Immature natural killer cell (primary cell): ENCODE measurements around the gene ATP11A. TPM values are rescaled to one million over a fixed set of nuclear protein-coding genes. Genes with fewer than 3 reads are reported as not detected.

ENCODE experiments used
- DNase-seq, 3 donors: peaks; one replicate each; pipeline ENCODE4 v3.0.0; 2022; ENCODE audit warnings: mixed read lengths in 1 of 3
- H3K27ac Mint-ChIP-seq, 6 donors: one replicate each; pipeline ENCODE4 v1.8.0; 2020; ENCODE audit warnings: mixed read lengths in 6 of 6, mild to moderate bottlenecking in 5 of 6, inconsistent platforms in 4 of 6, moderate library complexity in 3 of 6
- H3K27me3 Mint-ChIP-seq, 3 donors: one replicate each; pipeline ENCODE4 v1.8.0; 2020 to 2021; ENCODE audit warnings: low read depth in 3 of 3, mild to moderate bottlenecking in 3 of 3, mixed read lengths in 3 of 3, moderate library complexity in 3 of 3, inconsistent platforms in 1 of 3
- H3K36me3 Mint-ChIP-seq, 3 donors: one replicate each; pipeline ENCODE4 v1.8.0; 2020; ENCODE audit warnings: mixed read lengths in 3 of 3, inconsistent platforms in 2 of 3, mild to moderate bottlenecking in 2 of 3
- H3K4me1 Mint-ChIP-seq, 2 donors: one replicate each; pipeline ENCODE4 v1.8.0; 2020; ENCODE audit warnings: inconsistent platforms in 2 of 2, mild to moderate bottlenecking in 2 of 2, mixed read lengths in 2 of 2, moderate library complexity in 1 of 2
- H3K4me3 Mint-ChIP-seq, 5 donors: one replicate each; pipeline ENCODE4 v1.8.0; 2020; ENCODE audit warnings: mild to moderate bottlenecking in 5 of 5, mixed read lengths in 5 of 5, inconsistent platforms in 3 of 5, moderate library complexity in 3 of 5
- H3K9me3 Mint-ChIP-seq, 6 donors: one replicate each; pipeline ENCODE4 v1.8.0; 2020; ENCODE audit warnings: mild to moderate bottlenecking in 6 of 6, mixed read lengths in 6 of 6, inconsistent platforms in 4 of 6, moderate library complexity in 3 of 6
- polyA plus RNA-seq, 3 donors: library from polyadenylated mRNA; unstranded; fragments of 300-500 nt; fragmentation: Illumina TruSeq; gene quantifications; one replicate each; pipeline ENCODE4 v1.2.3, GENCODE V29; 2021

ATP11A gene
- polyA plus RNA-seq, 3 donors from 2014 or later: 0.96 to 2.9 TPM; not detected in 1

DNA sequence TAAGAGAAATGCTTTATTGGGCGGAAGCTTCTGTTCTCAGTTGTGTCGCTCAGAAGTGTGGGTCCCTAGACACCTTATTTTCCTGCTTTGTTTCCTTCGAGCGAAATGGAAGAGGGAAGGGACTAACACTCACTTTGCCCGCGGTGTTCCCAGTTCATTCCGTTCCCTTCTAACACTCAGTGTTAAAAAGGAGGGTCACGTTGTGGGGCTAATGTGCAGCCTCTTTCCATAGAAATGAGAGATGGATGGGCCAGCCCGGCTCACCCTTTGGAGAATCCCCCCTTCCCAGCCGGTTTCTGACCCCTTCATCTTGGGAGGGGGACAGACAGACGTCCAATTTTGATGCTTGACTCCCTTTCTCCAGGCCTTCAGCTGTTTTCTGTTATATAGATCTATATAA is 2.3 kb downstream of the ATP11A start:
- peaks cover 39 to 47% of the 10 kb centered on the region in 2 donors for H3K4me1 Mint-ChIP-seq
- peaks cover 3 to 11% (median 3%) of the 10 kb centered on the region in 3 donors for H3K27me3 Mint-ChIP-seq
- DNase-seq: no peak
- H3K9me3 Mint-ChIP-seq: no peaks in the 10 kb centered on the region
- no peak overlapping the region for H3K27ac Mint-ChIP-seq
- peak overlapping the region; percentile 84 to 90 (median 86) for H3K4me3 Mint-ChIP-seq
- no peaks in the 10 kb centered on the region for H3K36me3 Mint-ChIP-seq

DNA sequence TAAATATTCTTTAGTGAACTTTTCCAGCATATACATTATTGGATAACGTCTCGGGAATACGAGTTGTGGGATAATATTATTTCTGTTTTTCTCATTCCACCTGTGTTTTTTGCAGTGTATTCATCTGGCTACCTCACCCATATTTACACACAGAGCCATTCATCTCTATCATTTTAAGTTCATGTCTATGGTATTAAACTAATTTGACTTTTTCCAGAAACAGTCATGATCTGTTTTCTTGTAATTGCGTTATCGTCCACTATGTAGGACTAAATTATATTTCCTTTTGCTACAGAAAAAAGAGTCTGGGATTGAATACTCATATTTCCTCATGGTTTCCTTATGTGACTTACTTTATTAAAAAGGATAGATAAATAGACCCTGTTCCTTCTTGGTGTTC is 2.7 kb downstream of the ATP11A start:
- Mint-ChIP-seq H3K36me3 (no peaks in the 10 kb centered on the region), H3K9me3 (no peaks in the 10 kb centered on the region), H3K27ac (no peak overlapping the region), H3K4me1 (peaks cover 39 to 43% of the 10 kb centered on the region in 2 donors), H3K27me3 (peaks cover 3 to 11% (median 3%) of the 10 kb centered on the region in 3 donors), H3K4me3 (peak overlapping the region in 3 of 5 donors; percentile 84 to 90 (median 86))
- no peak for DNase-seq

DNA sequence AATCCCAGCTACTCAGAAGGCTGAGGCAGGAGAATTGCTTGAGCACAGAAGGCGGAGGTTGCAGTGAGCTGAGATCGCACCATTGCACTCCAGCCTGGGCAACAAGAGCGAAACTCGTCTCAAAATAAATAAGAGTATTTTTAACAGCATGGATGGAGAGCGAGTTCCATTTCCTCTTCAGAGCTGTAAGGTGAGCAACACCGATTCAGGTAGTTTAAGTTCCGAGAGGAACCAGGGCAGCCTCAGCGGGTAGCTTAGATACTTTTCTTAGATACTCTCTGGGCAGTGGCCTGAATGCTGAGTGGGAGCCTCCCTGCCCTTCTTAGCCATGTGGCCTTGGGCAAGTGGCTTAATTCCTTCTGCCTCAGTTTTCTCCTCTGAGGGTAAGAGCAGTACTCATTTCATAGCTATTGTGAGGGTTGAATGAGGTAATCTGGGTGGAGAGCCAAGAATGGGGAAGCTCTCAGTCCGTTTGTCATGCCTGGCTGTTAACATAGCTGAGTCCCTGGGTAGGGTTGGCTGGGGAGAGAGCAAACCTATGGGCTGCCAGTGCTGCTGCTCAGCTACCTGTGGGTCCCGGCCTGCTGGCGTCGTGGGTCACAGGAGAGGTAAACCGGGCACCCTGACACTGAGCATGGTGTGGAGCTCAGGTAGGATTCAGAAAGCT is 4.1 kb downstream of the ATP11A start:
- Mint-ChIP-seq H3K27ac (no peak overlapping the region), H3K9me3 (no peaks in the 10 kb centered on the region), H3K36me3 (no peaks in the 10 kb centered on the region), H3K4me1 (peaks cover 30% of the 10 kb centered on the region in 2 donors), H3K4me3 (no peak overlapping the region), H3K27me3 (peaks cover 3 to 11% (median 3%) of the 10 kb centered on the region in 3 donors)
- DNase-seq: no peak

DNA sequence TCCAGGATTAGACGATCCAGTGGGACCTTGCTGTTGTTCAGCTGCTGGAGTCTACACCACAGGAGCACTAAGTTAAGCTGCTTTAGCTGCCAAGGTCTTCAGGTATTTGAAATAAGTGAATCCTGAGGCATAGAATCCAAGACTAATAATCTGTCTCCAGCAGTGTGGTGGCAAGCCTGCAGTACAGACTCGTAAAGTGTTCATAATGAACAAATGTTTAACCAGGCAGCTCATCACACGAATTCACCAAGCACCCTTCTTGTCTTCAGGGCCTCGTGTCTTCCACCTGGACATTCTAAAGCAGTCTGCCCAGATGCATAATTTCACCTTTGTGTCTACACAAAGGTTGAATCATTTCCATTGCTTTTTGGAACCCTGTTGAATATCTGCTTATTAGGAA is 5.3 kb downstream of the ATP11A start:
- no peak overlapping the region for H3K27ac Mint-ChIP-seq
- H3K27me3 Mint-ChIP-seq: peaks cover 3 to 8% (median 3%) of the 10 kb centered on the region in 3 donors
- no peaks in the 10 kb centered on the region for H3K9me3 Mint-ChIP-seq
- no peak overlapping the region for H3K4me3 Mint-ChIP-seq
- peaks cover 26% of the 10 kb centered on the region in 2 donors for H3K4me1 Mint-ChIP-seq
- no peak for DNase-seq
- no peaks in the 10 kb centered on the region for H3K36me3 Mint-ChIP-seq

DNA sequence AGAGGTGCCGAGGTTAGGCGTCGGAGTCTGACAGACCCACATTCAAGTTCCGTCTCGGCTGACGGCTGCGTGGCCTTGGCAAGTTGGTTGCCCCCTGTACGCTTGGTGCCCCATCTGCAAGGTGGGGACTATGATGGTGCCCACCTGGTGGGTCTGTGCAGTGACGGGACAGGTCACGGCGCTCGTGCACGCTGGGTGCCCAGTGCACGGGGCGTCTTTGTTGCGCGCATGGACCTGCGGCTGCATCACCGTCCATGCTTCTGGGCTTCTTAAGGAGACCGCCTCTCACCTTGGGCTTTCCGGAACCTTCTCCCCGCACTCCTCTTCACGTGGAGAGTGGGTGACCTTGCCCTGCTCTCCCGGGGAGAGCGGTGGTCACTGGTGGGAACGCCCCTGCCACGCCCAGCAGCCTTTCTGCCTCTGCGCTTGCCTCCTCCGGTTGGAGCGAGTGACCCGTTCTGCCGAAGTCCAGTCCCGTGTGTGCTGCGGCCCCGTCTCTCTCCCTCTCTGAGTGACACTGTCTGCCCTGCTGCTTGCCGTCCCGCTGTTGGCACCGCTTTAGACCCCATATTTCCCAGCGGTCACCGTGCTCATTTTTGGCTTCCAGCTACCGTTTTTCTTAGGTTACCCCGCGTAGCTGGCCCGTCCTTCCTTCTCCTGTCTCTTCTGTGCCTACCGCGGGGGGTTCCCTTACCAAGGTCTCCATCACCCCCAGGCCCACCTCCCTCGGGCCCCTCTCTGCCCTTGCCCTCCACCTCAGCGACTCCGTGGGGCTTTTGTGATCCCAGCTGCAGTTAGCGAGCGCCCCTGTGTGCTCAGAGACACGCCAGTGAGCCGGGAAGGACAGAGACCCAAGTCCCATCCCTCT is 6.4 kb downstream of the ATP11A start:
- no peak for DNase-seq
- Mint-ChIP-seq H3K36me3 (no peaks in the 10 kb centered on the region), H3K9me3 (no peaks in the 10 kb centered on the region), H3K4me1 (peaks cover 18 to 21% of the 10 kb centered on the region in 2 donors), H3K4me3 (no peak overlapping the region), H3K27me3 (peaks cover 2 to 3% (median 3%) of the 10 kb centered on the region in 3 donors), H3K27ac (no peak overlapping the region)

DNA sequence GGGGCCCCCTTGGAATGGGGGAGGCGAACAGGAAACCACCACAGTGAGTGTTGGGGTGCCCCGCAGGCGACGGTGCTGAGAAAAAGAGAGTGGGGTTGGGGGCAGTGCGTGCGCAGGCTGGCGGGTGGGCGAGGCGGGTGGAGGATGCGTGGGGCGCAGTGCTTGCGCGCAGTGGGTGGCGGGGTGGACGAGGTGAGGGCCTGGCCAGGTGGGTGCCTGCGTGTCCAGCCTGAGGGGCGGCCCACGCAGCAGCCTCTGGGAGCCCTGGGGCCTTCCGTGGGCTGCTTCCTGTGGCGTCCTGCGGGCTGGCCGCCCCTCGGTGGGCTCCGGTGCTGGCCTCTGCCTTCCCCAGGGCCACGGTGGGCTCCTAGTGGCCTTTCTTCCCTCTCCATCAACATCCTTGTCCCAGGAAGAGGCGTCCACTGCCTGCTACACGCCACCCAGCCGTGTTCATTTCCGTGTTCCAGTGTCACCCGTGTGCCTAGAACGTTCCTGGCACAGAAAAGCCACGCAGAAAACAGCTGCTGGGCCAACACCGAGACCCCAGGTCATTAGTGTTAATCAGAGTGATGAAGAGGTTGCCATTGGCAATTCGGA is 7.1 kb downstream of the ATP11A start:
- H3K4me3 Mint-ChIP-seq: no peak overlapping the region

DNA sequence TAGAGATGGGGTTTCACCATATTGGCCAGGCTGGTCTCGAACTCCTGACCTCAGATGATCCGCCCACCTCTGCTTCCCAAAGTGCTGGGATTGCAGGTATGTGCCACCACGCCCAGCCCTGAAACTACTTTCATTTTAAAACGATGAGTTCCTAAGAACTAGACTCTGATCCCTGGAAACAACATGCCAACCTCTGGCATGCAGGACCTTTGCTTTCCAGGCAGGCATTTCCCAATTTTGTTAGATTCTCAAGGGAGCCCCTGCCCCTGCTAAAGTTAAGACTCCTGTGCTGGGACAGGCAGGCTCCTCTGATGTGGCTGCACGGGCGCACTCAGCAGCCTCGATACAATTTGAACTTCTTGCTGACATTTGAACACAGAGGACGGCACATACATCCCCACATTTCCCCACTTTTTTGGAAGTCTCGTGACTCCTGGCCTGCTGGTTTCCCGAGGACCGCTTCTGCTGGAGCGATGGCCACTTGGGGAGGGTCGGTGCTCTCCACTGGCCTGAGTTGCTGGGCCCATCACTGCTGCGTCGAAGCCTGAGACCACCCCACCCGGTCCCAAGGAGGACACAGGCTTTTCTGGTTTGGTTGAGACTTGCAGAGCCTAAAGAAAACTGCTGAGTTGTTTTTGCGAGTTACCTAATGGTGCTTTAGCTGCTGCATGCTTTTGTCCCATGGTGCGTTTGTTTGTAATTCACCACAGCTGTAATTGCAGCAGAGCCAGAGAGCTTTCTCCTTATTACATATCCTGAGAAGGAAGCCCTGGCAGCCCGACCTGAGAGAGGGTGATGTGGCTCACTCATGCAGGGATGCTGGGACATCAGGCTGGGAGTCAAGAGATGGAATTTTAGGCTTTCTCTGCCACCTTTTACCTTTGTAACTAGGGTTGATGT is 8.2 kb downstream of the ATP11A start:
- H3K4me3 Mint-ChIP-seq: no peak overlapping the region
- no peak overlapping the region for H3K27ac Mint-ChIP-seq
- no peaks in the 10 kb centered on the region for H3K36me3 Mint-ChIP-seq
- peaks cover under 1 to 7% of the 10 kb centered on the region in 2 donors for H3K4me1 Mint-ChIP-seq
- no peak for DNase-seq
- H3K9me3 Mint-ChIP-seq: no peaks in the 10 kb centered on the region
- no peaks in the 10 kb centered on the region for H3K27me3 Mint-ChIP-seq

More for the DNA sequence above, 7.1 kb downstream of the ATP11A start:
- no peak for DNase-seq
- Mint-ChIP-seq H3K27me3 (no peaks in the 10 kb centered on the region), H3K36me3 (no peaks in the 10 kb centered on the region), H3K4me1 (peaks cover 11 to 13% of the 10 kb centered on the region in 2 donors), H3K9me3 (no peaks in the 10 kb centered on the region), H3K27ac (no peak overlapping the region)

DNA sequence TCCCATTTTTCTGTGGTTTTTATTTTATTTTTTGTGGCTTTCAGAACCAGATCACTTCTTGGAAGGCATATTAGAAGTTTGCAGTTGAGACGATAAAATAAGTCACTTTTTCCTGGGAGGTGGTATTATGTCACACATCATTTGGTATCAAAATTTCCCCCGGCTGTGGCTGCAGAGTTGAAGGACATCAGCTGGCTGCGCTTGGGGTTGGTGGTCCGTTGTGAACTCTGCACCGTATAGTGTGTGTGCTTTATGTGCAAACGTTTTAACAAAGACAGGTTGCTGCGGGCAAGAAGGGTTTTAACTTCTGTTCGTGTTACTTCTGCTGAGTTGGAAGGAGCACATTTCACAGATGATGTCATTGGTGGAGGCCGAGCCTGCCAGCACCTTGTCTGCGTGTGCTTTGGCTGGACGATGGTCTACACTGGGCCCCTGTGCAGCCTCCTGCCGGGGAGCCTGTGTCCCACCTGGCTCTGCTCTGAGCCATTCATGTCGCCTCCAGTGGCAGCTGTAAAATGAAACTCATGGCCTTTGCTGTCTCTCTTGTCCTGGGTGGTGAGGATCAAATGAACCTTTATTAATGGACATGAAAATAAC is 9.6 kb downstream of the ATP11A start:
- peaks cover 0 to 4% (median 0%) of the 10 kb centered on the region in 3 donors for H3K36me3 Mint-ChIP-seq
- no peaks in the 10 kb centered on the region for H3K27me3 Mint-ChIP-seq
- peaks cover 5 to 10% of the 10 kb centered on the region in 2 donors for H3K4me1 Mint-ChIP-seq
- no peaks in the 10 kb centered on the region for H3K9me3 Mint-ChIP-seq
- no peak overlapping the region for H3K4me3 Mint-ChIP-seq
- no peak overlapping the region for H3K27ac Mint-ChIP-seq
- no peak for DNase-seq

DNA sequence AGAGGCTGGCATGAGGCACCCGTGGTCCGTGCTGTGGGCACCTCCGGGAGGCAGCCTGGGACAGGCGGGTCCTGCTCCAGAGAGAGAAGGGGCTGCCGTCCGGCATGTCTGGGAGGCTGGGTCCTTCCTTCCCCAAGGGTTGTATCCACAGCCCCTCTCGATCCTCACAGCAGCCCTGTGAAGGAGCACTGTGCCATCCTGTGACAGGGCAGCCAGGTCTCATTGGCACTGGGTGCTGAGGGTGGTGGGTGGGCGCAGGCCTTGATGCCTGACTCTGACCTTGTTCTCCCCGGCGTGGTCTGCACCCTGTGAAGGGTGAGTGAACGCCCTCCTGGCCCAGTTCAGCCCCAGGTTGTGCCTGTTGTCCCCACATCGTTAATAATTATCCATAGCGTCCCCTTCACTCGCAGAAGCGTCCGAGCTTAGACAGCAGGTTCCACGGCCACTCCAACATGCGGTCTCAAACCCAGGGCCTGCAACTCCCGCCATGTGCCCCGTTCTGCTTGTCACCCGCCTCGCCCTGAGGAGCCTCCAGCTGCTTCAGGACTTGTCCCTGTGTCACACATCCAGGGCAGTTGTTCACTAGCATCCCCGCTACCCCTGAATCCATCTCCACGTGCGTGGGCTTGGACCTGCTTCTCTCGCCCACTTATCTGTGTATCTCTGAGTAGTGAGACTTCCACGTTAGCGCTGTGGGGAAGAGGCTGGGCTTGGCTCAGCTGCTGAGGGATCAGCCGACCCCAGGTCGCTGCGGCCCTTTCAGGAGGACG is 10.6 kb downstream of the ATP11A start:
- H3K27ac Mint-ChIP-seq: no peak overlapping the region
- no peak overlapping the region for H3K4me3 Mint-ChIP-seq
- peaks cover 0 to 4% (median 0%) of the 10 kb centered on the region in 3 donors for H3K36me3 Mint-ChIP-seq
- H3K4me1 Mint-ChIP-seq: peaks cover 5 to 10% of the 10 kb centered on the region in 2 donors
- peaks cover 0 to 2% (median 0%) of the 10 kb centered on the region in 3 donors for H3K27me3 Mint-ChIP-seq
- DNase-seq: no peak
- no peaks in the 10 kb centered on the region for H3K9me3 Mint-ChIP-seq

DNA sequence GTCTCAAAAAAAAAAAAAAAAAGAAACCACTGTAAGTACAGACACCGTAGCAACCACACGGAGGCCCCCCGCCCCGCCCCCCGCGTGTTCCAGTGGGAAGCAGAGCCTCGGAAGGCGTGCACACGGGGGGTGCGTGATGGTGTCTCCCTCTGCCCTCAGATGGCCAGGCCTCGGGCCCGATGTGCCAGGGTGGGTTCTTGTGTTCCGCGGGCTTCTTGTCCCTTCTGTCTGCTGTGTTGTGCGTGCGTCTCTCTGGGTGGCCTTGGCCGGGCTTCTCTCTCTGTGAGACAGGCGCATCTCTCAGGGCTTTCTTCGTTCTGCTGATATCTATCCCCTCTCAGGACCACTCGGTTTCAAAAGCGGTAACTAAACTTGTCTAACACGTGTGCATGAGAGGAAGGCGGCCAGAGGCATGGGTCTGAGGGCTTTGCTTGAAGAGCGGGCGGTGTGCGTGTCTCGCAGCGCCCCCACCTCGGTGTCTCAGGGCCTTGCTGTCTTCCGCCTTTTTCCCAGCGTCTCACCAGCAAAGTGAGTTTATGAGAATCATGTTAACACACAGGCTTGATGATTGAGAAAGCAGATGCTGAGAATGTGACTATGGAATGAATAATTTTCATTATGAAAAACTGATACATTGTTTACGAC is 12.6 kb downstream of the ATP11A start:
- DNase-seq: no peak
- Mint-ChIP-seq H3K9me3 (no peaks in the 10 kb centered on the region), H3K4me3 (no peak overlapping the region), H3K4me1 (peaks cover 7 to 15% of the 10 kb centered on the region in 2 donors), H3K27ac (no peak overlapping the region), H3K36me3 (peaks cover 0 to 4% (median 0%) of the 10 kb centered on the region in 3 donors), H3K27me3 (peaks cover 0 to 4% (median 0%) of the 10 kb centered on the region in 3 donors)

DNA sequence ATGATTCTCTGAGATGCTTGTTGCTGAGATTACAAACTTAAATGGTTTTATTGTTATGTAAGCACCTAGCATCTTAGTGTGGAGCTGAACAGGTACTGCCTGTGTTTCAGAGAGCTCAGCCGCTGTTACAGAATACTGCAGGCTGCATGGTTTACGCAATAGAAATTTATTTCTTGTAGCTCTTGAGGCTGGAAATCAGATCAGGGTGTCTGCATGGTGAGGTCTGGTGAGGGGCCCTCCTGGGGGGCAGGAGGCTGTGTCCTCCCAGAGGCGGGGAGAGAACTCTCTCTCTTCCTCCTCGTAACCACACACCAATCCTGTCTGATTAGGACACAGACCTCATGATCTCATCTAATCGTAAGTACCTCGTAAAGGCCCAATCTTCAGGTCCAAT is 13.1 kb downstream of the ATP11A start:
- Mint-ChIP-seq H3K27ac (peak overlapping the region in 1 of 6 donors; percentile 36), H3K4me3 (no peak overlapping the region), H3K27me3 (peaks cover 0 to 4% (median 0%) of the 10 kb centered on the region in 3 donors), H3K36me3 (peaks cover 0 to 4% (median 0%) of the 10 kb centered on the region in 3 donors), H3K9me3 (no peaks in the 10 kb centered on the region), H3K4me1 (peaks cover 5 to 15% of the 10 kb centered on the region in 2 donors)
- no peak for DNase-seq
